ENCODE data around the gene ZNF638.

The ZNF638 gene

DNA sequence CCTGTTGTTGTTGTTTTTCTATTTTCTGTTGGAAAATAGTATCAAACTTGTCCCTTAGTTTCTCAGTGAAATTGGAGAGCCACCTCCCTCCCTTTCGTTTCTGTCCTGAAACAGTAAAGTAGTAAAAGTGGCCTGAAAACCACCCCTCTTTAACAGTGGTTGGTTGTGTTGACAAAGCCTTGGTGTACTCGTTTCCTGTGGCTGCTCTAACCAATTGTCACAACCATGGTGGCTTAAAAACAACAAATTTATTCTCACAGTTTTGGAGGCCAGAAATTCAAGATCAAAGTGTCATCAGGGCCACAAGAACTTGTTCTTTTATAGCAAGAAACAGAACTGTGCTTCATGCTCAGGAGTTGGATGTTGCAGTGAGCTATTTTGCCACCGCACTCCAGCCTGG, 117.8 kb downstream of the ZNF638 start:
- DNase-seq (ENCODE audit: low read depth), result no peak

DNA sequence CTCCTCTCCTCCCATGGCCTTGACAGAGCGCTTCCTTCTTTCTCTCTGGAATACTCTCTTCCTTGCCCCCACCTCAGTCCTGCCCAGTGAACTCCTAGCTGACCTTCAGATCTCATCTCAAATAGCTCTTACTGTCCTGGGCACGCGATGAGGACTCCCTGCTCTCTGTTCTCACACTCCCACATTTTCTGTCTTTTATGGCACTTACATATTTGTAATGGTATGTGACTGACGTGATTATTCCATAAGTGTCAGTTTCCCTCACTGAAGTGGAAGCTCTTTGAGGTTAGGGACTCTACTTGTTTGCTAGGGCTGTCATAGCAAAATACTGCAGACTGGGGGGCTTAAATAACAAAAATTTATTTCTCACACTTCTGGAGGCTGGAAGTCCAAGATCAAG, 120.1 kb downstream of the ZNF638 start:
- no peak overlapping the region for H3K4me3 ChIP-seq (ENCODE audit: low read depth, low read length)
- no peak for DNase-seq (ENCODE audit: low read depth)

More for the DNA sequence above, 117.8 kb downstream of the ZNF638 start:
- no peak overlapping the region for H3K4me3 ChIP-seq (ENCODE audit: low read depth, low read length)

DNA sequence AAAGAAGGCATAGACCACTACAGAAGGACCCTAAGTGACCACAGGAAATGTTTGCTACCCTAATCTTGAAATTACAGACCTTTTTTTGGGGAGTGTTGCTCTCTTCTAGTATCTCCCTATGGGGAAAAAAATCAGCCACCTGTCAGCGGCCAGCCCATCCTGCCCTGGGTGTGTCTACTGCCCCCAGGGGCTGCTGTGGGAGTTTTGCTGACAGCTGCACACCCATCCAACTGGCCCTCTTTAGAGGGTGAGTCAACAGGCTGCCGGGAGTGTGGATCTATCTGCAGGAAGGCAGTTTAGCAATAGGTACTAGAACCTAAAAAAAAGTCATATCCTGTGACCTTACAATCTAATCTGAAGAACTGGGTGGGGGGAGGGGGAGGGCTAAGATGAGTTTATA, 121.0 kb downstream of the ZNF638 start:
- no peak overlapping the region for H3K4me3 ChIP-seq (ENCODE audit: low read depth, low read length)
- peak; percentile 39 for DNase-seq (ENCODE audit: low read depth)

DNA sequence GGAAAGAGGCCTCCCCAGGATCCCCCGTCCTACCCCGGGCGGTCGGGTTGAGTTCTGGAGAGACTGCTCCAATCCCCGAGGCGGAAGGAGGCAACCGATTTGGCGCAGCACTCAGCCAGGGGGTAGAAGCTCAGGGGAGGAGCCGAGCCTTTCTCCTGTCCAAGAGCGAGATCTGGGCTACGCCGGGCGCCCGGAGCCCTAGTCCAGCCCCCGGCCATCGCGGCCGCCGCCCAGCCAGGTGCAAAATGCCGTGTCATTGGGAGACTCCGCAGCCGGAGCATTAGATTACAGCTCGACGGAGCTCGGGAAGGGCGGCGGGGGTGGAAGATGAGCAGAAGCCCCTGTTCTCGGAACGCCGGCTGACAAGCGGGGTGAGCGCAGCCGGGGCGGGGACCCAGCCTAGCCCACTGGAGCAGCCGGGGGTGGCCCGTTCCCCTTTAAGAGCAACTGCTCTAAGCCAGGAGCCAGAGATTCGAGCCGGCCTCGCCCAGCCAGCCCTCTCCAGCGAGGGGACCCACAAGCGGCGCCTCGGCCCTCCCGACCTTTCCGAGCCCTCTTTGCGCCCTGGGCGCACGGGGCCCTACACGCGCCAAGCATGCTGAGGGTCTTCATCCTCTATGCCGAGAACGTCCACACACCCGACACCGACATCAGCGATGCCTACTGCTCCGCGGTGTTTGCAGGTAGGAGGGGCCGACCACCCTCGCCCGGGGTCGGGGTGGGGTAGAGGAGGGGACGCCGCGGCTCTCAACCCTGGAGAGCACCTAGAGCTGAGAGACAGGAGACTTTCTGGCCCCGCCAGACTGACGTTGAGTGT, 122.0 kb downstream of the ZNF638 start, which contains the start of gene DYSF:
Gene DYSF (plus strand): TSS at position 158 of the 817 bp plus-strand sequence.
- peak within 1 kb of the TSS; percentile 51 for H3K4me3 ChIP-seq (ENCODE audit: low read depth, low read length)
- no peak for DNase-seq (ENCODE audit: low read depth)

DNA sequence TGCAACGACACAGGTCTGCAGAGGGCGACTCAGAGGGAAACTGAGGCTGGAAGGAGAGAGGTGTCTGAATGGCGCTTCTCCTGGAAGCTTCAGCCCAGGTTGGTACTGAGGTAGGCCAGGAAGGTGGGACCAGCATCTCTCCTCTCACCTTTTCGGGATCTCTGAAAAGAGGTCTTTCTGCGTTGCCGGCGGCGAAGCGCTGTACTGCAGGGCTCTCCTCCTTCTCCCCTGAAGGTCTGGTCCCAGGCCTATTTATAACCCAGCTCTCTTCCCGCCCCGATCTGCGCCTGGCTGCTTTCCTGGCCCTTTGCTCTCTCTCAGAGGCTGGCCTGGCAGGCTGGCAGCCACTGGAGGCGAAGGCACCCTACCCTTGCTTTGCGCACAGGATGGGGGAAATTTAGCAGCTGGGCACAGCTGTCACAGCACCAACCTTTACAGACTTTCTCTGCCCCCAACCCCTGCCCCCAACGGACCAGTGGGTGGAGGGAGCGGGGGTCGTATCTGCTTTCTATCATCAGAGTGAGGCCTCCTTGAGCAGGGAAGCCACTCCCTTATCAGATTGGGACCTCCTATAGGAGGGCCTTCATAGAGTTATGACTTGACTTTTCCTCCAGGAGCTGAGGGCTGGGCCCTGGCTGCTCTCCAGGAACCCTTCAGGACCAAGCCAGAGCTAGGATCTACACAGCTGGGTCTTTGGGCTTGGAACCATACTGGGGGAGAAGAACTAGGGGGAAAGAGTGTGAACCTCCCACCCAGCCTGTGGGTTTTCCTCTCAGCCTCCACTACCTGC, 122.8 kb downstream of the ZNF638 start:
- DNase-seq (ENCODE audit: low read depth), result no peak
- H3K4me3 ChIP-seq (ENCODE audit: low read depth, low read length), result peak overlapping the region; percentile 51

DNA sequence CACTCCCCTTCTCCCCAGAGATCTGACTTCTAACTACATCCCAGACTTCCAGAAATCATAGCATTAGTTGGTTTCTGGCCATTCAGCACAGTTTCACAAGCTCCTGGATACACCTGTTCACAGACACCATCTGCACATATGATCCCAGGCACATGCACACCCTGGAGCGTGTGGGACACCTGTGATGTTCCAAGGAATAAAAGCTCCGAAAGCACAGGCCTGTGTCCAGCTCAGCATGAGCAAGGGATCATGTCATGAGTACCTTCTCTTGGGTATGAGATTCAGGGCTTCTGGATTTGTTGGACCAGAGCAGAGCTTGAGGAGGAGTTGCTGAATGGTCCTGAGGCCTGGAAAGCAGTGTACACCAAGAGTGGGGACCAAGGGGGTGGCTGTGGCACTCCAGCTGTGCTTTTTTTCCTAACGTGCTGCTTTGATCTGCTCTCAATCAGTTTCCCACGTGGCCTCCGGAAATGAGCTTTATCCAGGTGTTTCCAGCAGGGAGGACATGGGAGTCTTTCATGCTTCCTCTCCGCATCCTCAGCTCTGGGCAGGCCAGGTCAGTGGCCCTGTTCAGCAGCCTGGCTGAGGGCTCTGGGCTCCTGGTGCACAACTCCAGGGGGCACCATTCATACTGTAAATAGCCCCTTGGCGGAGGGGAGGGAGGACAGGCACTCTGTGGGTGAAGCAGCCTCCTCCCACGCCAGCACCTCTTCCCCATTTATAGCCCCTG, 123.6 kb downstream of the ZNF638 start:
- H3K4me3 ChIP-seq (ENCODE audit: low read depth, low read length), result no peak overlapping the region
- DNase-seq (ENCODE audit: low read depth), result no peak

DNA sequence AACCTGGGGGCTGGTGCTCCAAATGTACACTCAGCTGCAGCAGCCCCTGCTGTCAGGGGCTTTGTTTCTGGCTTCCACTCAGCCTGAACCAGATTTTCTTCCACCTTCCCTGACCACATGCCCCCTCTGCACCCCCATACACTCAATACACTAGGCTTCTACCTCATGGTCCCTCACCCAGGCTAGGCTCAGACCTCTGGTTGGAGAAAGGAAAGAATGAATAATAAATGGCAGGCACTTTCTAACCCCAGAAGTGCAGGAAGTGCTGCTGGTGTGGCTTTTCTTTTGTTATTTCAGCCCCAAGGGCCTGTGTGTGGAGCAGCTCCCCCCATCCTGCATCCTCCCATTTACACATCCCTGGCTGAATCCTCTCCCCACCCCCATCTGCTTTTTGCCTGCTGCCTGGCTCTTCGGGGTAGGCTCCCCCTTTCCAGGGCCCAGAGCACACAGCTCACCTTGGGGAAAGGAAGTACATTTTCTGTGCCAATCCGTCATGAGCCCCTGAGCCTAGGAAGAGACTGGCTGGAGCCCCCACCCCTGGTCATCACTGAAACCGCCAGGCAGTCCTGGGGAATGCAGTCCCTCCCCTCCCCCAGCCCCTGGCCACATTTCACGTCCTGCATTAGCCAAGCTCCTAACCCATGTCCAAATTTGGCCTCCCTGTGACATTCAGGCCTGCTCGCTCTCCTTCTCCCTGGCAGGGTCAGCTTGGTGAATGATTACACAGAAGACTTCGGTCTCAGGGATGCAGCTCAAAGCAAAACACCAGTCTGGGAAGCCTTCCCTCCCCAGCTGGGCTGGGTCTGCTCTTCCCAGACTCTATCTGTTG, 124.4 kb downstream of the ZNF638 start:
- no peak overlapping the region for H3K4me3 ChIP-seq (ENCODE audit: low read depth, low read length)
- no peak for DNase-seq (ENCODE audit: low read depth)

DNA sequence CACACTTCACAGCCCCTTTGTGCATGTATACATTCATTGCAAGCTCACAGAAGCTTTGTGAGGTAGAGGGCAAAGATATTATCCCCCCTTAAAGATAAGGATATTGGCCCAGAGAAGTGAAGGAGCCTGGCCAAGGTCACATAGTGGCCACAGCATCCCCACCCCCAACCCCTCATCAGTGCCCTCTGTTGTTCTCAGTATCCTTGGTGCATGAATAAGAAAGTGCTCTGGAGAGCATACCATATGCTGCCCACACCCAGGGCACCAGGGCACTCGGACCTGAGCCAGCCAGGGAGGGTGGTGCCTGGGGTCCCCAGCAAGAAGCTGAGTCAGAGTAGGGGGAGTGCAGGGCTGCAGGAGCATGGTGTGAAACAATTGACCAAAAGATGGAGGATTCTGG, 125.0 kb downstream of the ZNF638 start:
- no peak for DNase-seq (ENCODE audit: low read depth)
- H3K4me3 ChIP-seq (ENCODE audit: low read depth, low read length), result no peak overlapping the region

DNA sequence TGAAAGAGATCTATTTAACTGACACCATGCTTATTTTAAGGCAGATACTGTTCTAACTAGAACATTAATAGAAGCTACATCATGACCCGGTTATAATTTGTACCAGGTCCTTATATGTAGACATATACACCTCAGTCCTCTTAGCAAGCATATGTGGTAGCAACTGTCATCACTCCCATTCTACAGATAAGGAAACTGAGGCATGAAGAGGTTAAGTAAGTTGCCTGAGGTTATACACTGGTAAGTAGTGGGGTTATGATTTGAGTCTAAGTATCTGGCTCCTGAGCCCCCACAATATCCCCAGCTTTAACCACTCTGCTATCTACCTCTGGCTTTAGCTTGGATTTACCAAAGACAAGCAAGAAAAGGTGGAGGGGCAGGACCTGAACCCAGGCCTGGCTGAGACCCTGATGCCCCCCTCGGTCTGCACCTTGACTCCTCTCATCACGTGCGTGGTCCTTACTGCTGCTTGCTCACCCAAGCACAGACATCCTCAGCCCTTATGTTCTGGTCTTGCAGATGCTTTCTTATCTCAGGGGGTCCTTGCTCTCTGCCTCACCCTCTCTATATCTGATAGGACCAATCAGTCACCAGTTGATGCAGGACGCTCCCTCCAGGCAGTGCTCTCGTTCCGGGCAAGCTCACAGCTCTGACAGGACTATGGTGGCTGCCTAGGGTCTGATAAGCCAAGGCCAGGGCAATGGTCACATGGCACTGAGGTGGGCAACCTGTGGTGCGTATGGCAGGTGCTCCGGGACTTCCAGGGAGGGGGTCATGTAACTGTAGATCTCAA, 125.7 kb downstream of the ZNF638 start:
- no peak overlapping the region for H3K4me3 ChIP-seq (ENCODE audit: low read depth, low read length)

DNA sequence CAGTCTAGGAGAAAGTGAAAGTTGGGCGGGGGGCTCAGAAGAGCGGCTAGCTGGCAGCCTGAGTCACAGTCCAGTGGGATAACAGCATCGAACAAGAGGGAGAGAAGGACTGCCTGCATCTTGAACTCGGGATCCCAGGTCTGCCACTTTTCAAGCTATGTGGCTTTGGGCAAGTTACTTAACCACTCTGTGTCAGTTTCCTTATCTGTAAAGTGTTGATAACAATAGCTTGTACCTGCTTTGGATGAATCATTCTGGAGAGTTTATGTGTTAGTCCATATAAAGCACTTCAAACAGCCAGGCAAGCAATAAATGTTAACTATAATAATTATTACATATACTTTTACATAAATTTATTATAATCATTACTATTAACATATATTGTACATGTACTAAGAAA, 126.3 kb downstream of the ZNF638 start:
- no peak overlapping the region for H3K4me3 ChIP-seq (ENCODE audit: low read depth, low read length)

More for the DNA sequence above, 125.7 kb downstream of the ZNF638 start:
- DNase-seq (ENCODE audit: low read depth), result no peak

DNA sequence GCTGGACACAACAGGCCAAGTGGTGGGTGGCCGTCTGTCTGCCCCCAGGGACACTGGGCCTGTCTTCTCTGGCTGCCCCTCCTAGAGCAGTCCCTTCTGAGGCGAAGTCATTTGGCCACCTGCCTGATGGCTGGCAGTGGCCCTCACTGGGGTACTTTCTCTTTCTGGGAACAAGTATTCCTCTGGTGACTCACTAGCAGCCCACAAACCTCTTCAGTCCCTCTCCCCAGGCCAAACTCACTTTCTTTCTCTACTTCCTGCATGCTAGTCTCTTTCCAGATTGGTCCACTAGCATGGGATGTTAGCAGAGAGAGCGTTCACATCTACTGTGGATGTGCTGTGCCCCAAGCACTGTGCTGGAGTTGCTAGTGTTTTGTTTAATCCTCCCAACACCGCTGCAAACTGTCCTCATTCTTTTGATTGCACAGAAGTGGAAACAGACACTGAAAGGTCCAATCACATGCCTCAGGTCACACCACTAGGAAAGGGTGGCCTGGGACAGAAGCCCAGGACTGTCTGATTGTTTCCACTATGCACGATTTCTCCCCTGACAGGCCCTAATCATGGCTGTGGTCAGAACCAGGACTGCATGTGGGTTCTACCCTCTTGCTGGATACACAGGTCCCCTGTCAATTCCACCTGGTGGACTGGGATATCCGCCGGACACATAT, 127.0 kb downstream of the ZNF638 start:
- no peak overlapping the region for H3K4me3 ChIP-seq (ENCODE audit: low read depth, low read length)
- no peak for DNase-seq (ENCODE audit: low read depth)

More for the DNA sequence above, 126.3 kb downstream of the ZNF638 start:
- DNase-seq (ENCODE audit: low read depth), result no peak

DNA sequence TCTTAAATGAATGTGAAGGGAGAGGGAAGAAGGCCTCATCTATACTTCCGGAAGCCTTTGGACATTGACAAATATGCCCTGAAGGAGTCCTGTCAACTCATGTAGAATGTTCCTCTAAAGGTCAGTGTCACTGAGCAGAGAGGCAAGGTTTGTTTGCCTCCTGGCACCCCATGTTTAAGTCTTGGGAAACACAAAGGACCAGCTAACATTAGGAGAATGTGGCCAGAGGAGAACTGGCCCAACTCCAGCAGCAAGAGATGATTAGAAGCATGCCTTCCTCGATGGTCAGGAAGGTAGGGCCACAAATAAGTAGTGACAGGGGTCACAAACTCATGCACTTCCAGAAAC, 127.5 kb downstream of the ZNF638 start:
- H3K4me3 ChIP-seq (ENCODE audit: low read depth, low read length), result no peak overlapping the region
- DNase-seq (ENCODE audit: low read depth), result no peak

DNA sequence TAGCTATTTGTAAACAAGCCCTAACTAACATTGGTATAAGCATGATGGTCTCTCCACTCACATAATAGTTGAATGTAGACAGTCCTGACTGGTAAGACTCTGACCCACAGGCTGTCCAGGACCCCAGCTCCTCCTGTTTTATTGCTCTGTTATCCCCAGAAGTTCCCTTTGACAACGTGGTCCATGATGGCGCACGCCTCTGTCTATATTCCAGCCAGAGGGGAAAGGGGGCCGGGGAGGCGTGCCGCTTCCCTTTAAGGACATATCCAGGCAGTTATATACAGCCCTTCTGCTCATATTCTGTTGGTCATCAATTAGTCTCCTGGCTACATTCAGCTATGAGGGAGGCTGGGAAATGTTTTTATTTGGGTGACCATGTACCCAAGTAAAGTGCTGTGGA, 128.5 kb downstream of the ZNF638 start:
- DNase-seq (ENCODE audit: low read depth), result no peak
- no peak overlapping the region for H3K4me3 ChIP-seq (ENCODE audit: low read depth, low read length)

DNA sequence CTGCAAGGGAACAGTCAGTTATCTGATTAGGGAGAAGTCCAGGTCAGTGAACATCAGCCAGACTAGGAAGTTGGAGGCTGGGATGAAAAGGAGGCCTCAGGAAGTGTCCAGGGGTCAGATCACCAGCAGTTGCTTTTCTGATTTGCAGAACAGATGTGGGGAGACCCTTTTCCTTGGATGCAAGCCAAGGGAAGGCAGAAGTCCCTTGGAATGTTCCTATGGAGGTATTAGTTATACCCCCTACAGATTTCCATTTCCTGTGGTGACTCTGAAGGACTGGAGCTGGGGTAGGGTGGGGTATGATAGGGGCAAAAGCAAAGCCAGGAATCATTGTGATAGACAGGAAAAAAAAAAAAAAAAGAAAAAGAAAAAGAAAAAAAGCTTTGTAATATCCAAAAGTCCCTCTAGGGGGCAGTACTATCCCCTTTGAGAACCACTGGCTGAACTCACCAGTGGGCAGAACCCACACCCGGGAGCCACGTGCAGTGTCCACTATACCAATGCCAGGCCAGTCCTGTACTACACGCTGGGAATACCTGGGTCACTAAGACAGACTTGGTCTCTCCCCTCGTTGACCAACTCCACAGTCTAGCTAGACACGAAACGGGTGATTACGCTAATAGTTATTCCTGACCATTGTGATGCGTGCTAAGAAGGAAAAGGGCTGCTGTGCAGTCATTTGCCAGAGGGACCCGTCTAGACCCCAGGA, 129.2 kb downstream of the ZNF638 start:
- no peak for DNase-seq (ENCODE audit: low read depth)
- H3K4me3 ChIP-seq (ENCODE audit: low read depth, low read length), result no peak overlapping the region

DNA sequence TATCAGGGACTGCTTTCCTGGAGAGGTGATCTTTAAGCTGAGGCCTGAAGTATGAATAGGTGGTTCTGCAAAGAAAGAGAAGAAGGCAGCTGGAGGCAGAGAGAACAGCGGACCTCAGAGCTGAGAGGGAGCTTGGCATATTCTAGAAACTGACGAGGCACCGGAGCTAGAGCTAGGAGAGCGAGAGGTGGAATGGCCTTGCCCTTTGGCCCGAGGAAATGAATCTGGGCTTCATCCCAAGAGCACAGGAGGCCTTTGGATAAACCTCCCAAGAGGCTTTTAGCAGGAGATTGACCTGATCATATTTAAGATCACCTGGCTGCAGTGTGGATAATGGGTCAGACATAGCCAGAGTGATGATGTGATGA, 129.7 kb downstream of the ZNF638 start:
- DNase-seq (ENCODE audit: low read depth), result no peak
- no peak overlapping the region for H3K4me3 ChIP-seq (ENCODE audit: low read depth, low read length)

DNA sequence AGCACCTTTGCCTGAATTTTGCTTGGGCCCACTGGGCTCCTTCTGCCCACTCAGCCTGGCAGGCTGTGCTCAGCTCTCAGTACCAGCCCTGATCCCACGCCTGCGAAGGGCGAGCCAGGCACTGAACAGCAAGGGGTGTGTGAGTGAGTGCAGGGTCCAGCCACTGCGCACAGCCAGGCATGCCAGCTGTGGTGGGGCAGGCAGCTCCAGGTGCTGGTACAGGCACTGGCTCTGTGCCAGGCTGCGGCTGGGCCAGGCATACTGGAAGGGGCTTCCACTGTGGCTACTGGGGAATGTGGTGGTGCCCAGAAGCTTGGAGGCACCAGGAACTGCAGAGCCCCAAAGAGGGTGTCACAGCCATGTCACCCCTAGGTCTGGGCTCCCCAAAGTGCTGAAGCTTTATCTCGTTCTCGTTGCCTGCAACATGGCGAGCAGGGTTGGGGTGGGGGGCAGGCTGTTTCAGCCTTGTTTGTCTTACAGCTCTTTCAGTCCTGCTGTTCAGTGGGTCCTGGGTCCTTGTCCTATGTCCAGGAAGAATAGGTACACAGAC, 130.5 kb downstream of the ZNF638 start:
- no peak for DNase-seq (ENCODE audit: low read depth)
- H3K4me3 ChIP-seq (ENCODE audit: low read depth, low read length), result no peak overlapping the region

DNA sequence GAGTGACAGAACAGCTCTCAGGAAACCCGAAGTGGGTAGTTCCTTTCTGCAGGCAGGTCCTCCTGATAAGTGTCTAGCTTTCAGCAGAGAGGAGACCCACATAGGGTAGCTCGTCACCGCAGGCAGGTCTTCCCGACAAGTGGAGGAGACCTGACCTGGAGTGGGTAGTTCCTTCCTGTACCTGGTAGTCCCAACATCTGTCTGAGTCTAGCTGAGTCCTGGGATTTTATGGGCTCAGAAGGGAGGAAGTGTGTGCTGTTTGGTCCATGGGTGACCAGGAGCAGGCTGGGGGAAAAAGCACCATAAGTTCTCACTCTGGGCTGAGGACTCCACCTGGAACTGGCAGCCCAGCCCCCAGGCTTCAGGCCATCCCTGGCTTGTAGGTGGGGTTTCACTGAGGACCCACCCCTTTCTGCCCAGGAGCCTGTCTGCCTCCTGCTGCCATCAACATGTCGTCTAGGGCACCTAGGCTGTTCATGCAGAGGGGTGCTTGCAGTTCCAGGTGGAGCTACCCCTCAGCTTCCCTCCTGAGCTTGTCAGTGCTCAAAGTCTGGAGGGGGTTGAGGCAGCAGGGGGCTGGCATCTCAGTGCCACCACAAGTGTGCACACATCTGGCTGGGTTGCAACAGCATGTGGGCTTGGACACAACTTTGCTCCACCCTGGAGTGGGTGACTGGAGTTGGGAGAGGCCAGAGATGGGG, 131.2 kb downstream of the ZNF638 start:
- DNase-seq (ENCODE audit: low read depth), result no peak
- H3K4me3 ChIP-seq (ENCODE audit: low read depth, low read length), result no peak overlapping the region
